NK-92 (cell line): ENCODE data around the gene HBS1L.

Source experiments
- DNase-seq: peaks from one replicate; lab custom pipeline; 2025; ENCODE audit not compliant: unreplicated experiment; lab: John Stamatoyannopoulos, UW

The HBS1L gene

DNA sequence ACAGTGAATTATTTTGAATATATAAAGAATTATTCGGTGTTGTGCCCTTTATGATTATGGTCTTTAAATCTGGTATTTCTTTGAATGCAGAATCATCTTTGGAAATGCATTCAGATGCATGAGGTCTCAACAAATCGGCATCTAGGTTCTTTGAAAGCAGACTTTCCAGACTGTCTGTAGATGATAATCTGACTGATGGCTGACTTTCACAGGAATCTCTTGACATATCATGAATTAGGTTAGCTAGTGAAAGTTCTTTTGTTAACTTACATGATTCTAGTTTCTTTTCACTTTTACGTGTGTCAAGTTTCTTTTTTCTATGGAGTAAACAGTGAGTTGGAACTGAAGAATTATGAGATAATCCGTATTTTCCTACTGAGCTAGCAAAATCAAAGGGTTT lies 17.1 kb downstream of the HBS1L start:
- DNase-seq = no peak

GRCh38 chr6:135036731-135037420 lies 17.7 kb downstream of the HBS1L start:
- DNase-seq = no peak

DNA sequence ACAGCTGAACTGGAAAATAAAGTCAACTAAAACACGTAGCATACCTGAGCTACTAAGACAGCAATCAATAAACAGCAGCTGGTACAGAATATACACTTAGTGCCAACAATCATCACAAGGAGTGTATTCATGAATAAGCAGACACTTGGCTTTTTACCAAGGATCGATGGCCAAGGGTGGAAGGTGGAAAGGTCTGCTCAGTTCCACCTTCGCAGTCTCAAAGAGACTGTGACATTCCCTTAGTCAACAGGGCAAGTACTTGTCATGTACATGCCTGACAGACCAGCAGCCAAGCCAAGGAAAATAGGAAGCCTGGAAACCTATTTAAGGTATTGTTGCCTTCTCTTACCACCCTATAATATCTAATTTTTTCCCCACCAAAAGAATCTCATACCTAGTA lies 21.4 kb downstream of the HBS1L start:
- no peak for DNase-seq

DNA sequence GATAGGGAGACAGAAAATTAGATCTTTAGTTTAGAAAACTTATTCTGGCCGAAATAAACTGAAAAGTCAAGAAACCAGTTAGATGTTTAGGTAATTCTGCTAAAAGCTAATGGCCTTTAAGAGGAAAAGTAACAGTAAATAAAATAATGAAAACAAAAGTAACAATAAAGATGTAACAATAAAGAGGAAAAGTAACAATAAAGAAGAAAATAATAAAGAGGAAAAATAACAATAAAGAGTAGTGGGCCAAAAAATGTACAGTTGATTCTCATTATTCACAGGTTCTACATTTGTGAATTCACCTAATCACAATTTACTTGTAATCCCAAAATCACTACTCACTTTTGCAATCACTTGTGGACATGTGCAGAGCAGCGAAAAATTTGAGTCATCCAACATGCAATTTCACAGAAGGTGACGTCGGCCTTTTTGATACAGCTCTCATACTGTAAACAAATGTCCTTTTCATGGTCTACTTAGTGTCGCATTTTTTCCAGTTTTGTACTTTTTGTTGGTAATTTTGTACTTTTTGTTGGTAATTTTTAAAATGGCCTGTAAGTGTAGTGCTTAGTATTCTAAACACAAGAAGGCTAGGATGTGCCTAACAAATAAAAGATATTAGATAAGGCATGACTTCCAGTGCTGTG lies 24.0 kb downstream of the HBS1L start:
- no peak for DNase-seq

GRCh38 chr6:135030056-135030473 lies 24.6 kb downstream of the HBS1L start:
- DNase-seq = no peak

- DNase-seq = no peak
These were observed 28.8 kb downstream of the HBS1L start for GRCh38 chr6:135025775-135026174.

DNA sequence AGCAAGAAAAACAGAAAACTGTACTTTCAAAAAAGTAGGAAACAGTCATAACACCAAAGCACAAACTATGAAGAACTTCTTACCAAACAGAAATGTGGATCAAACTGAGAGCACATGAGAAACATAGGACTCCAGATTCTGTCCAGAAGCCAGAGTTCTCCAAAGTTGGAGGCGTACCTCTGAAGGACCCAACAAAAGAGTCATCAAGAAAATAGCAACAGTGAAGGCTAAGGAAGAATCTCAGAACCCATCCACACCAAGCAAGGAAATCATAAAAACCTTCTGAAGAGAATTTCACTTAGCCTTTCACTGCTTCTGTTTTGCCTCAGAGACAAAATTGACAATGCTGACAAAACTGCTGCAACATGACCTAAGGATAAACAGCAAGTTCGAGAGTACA lies 29.4 kb downstream of the HBS1L start:
- no peak for DNase-seq

DNA sequence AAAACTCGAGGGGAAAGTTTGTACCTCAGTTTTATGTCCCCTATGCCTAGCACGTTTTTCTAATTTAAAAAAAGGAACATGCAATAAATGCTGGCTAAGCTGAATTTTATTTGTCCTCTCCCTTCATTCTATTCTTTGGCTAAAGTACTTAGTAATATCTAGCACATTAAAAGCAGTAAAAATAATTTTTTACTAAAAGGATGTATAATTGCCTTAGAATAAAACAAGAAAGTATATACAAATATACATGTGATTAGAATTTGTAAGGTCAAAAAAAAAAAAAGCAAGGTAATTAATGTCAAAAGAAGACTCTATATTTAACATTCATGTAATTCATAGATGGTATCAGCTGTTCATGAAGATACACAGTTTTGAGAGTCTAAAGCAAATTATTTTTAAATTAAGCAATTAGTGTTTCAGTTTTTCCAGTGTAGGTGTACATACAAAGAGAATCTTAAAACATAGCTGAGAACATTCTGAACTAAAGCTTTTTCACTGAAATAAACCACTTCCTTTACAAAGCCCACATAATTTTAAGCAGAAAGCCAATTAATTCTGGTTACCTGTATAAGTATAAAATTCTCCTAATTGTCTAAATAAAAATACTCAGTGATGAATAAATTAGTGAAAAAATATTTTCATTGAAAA lies 32.4 kb downstream of the HBS1L start:
- DNase-seq = no peak

GRCh38 chr6:135021310-135022049 lies 33.1 kb downstream of the HBS1L start:
- no peak for DNase-seq

GRCh38 chr6:135018941-135019340 lies 35.7 kb downstream of the HBS1L start:
- no peak for DNase-seq

DNA sequence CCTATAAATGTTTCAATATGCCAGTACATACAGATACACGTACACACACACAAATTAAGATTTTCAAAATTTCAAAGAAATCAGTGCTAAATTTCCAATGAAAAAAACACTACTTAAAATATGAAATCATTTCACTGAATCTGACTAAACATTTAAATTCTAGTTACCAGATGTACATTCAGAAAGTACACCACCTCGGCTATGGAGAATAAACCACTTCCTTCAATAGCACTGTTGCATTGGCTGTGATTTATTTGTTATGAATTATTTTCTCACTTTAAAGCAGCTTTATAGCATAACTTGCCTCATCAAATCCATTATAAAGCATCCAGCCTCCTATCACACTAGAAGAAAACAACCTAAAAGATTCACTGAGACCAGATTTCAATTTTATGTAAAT lies 36.6 kb downstream of the HBS1L start:
- no peak for DNase-seq

- no peak for DNase-seq
These were observed 40.2 kb downstream of the HBS1L start for GRCh38 chr6:135014353-135014832.

- no peak for DNase-seq
These were observed 41.4 kb downstream of the HBS1L start for GRCh38 chr6:135013211-135013610.

DNA sequence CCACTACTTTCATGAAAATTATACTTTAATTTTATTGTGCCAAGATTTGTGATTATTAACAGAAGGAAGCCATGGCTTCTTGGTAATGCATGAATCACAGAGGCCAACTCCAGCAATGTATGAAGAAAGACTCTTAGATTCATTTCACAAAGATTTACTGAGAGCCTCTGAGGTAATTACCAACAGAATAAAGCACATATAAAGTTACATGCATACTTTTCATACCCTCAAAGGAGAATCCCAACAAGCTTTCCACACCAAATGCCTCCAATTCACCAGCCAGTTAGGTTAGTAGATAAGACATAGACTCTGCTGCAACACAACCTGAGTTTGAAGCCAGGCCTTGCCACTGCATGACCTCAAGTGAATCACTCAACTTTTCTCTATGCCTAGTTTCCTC lies 41.9 kb downstream of the HBS1L start:
- no peak for DNase-seq

GRCh38 chr6:135012349-135012748 lies 42.3 kb downstream of the HBS1L start:
- DNase-seq = no peak

DNA sequence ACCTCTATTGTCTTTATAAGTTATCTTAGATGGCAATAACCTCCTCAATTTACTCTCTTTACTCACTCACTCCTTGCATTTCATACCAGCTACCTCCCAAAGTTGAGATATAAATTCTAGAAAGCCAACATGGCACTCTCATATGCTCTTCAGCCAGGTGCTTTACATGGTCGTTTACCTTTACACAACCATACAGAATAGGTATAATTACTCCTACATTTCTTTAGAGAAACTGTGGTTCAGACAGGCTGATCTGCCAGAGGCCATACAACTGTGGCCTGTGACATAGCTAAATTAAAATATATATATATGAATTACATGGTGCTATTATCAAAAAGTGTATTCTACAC lies 45.7 kb downstream of the HBS1L start:
- DNase-seq = no peak

DNA sequence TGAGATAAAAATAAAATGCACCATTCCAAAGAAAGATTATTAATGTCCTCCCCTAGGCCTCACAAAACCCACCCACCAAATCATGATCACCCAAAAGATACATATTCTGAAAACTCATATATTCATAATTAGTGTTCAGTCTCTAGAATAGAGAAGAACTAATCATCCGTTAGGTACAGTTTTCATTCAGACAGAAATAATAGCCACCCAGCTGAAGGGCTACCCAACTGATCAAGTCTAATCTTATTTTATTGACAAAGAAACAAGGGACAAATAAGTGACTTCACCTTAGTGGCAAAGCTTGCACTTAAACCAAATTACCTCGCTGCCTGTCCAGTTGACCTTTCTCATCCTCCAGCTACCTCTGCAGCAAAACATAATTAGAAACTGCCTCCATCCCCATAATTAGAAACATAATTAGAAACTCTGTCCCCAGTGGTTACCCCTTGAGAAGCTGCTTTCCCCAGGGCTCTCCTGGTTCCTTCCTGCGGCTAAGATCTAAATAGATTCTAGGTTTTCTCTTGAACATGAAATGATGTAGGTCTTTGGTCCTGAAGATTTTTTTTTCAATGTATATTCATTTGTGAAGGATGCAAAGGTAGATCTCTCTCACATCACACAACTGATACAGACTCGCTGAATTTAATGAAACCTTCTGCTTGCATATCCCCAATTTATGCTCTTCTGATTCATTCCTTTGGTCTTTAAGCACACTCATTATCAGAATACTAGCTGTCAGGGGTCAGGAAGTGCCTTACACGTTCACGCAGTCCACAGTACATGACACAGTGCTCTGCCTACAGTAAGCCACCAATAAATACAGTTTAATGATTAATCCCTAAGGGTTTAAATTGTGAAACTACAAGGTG lies 46.3 kb downstream of the HBS1L start:
- no peak for DNase-seq

GRCh38 chr6:135006386-135006914 lies 48.2 kb downstream of the HBS1L start:
- no peak for DNase-seq

DNA sequence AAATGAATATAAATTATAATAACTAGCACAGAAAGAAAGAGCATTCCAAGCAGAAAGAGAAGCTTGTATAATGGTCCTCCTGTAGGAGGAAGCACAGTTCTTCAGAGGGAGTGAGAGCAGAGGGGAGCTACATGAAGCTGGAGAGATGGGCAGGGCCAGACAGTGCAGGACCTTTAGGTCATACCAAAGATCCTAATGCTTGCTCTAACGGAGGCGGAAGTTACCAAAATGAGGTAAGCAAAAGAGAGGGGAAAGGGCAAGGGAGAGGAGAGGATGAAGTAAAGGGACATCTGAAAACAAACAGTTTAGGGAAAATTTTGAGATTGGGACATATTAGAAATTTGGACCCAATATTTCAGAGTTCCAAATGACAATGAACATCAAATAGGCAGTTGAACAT lies 50.2 kb downstream of the HBS1L start:
- DNase-seq = no peak

- DNase-seq = no peak
These were observed 51.5 kb downstream of the HBS1L start for GRCh38 chr6:135002974-135003703.
